ENCODE results near the gene EPG5.

DNA sequence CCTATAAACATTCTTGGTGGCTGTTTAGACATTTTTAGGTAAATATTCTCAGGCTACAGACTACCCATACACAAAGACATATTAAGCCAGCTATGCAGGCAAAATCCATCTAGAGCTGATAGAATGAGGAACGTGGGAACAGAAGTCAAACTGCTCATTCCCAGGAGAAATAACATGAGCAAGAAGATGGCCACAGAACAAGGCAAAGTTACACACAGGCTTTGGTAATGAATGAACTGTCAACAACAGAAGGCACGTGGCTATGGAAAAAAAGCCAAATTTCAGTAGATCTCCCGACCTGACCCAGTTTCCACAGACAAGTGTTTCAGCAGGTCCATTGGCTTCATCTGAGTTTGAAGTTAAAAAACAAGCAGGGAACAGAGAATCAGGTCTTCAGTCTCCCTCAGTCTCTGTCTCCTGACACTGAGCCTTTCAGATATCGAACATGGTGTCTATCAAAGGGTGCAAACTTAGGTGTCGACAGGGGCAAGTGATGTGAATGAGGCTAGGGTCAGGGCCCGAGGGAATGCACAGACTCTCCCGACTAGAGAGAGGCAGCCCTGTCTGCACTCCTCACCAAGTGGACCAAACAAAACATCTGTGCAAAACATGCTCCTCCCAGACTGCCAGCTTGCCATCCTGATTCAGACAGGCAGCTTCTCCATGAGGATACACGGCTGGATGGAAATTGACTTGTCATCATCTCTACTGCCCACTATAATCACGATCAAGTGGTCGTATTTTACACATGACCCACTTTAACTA is 115.8 kb downstream of the EPG5 start:
- TF ChIP-seq POLR2A (IDR thresholded peaks at IDR 0.05; ENCODE audit: low read depth, low read length) (no peak), POLR2AphosphoS5 (IDR thresholded peaks at IDR 0.05; ENCODE audit: low read depth, low read length) (no peak)

All from GM12892 (cell line).